GM12878 (cell line): Measurements from ENCODE around the gene NUDT13. TPM values are rescaled to one million over a fixed set of nuclear protein-coding genes. Genes with fewer than 3 reads are reported as not detected.
A peak's percentile ranks its signal among the peaks of the same experiment; 100 is the strongest.

Experiments
- ATF7 ChIP-seq: fragments of 450-650 bp; IDR thresholded peaks from 2 replicates; pipeline ENCODE4 v1.6.1; 2016; ENCODE audit warnings: low read depth, mild to moderate bottlenecking
- ESRRA ChIP-seq: IDR thresholded peaks from 2 replicates; pipeline ENCODE4 v1.6.1; 2012; ENCODE audit warnings: mild to moderate bottlenecking, low read length, improper control_type of control experiment
- MEF2A ChIP-seq: IDR thresholded peaks from 2 replicates; pipeline ENCODE4 v1.6.1; 2011; ENCODE audit warnings: low read depth, mild to moderate bottlenecking, low read length, moderate library complexity; ENCODE audit not compliant: insufficient read depth
- MEF2B ChIP-seq: fragments of 450-650 bp; IDR thresholded peaks from 2 replicates; pipeline ENCODE4 v1.6.1; 2018; ENCODE audit warnings: mild to moderate bottlenecking, moderate library complexity; ENCODE audit not compliant: partially characterized antibody, poor library complexity, severe bottlenecking
- MTA3 ChIP-seq: IDR thresholded peaks from 2 replicates; pipeline ENCODE4 v1.6.1; 2012; ENCODE audit warnings: low read length, inconsistent platforms, borderline replicate concordance
- MYB ChIP-seq: fragments of 150-350 bp; IDR thresholded peaks from 2 replicates; pipeline ENCODE4 v1.6.1; 2014; ENCODE audit warnings: mild to moderate bottlenecking, low read depth, low read length, borderline replicate concordance
- NR2F1 ChIP-seq: fragments of 450-650 bp; conservative IDR thresholded peaks from 2 replicates; pipeline ENCODE4 v1.6.1; 2017; ENCODE audit warnings: mild to moderate bottlenecking
- POLR2A ChIP-seq: IDR thresholded peaks from 2 replicates; pipeline ENCODE4 v1.6.1; 2011; ENCODE audit warnings: low read depth, mild to moderate bottlenecking, low read length
- SMAD5 ChIP-seq: IDR thresholded peaks from 2 replicates; pipeline ENCODE4 v1.6.1; 2016; ENCODE audit warnings: antibody characterized with exemption, low read depth
- TARDBP ChIP-seq: IDR thresholded peaks from 2 replicates; pipeline ENCODE4 v1.6.1; 2016; ENCODE audit warnings: borderline replicate concordance
- WRNIP1 ChIP-seq: IDR thresholded peaks from 2 replicates; pipeline ENCODE4 v1.6.1; 2011; ENCODE audit warnings: low read depth, low read length, improper control_type of control experiment, borderline replicate concordance
- YY1 ChIP-seq: IDR thresholded peaks from 2 replicates; pipeline ENCODE4 v1.6.1; 2011; ENCODE audit warnings: low read depth, mild to moderate bottlenecking, low read length
- ZNF384 ChIP-seq: IDR thresholded peaks from 2 replicates; pipeline ENCODE4 v1.6.1; 2012; ENCODE audit warnings: low read depth, mild to moderate bottlenecking, low read length, improper control_type of control experiment, borderline replicate concordance
- polyA plus RNA-seq, 11 experiments: library from polyadenylated mRNA; depleted of rRNA in 4 of 11; unstranded in 6 of 11; stranded (reverse) in 5 of 11; fragments of >200 nt; fragmentation: Nextera tagmentation in 4 of 11; fragmentation: Illumina TruSeq in 1 of 11; extraction: Ambion mirVana in 4 of 11; extraction: Trizol in 1 of 11; gene quantifications; 1 replicate in 1 of 11; 2 replicates in 10 of 11; pipeline versions ENCODE4 v1.2.1 to v1.2.3, GENCODE V29; 2011 to 2016; ENCODE audit warnings: inconsistent platforms in 2 of 11, missing spikeins in 2 of 11, low read depth in 1 of 11
- total RNA-seq, 4 experiments: library from RNA; depleted of rRNA in 3 of 4; stranded (reverse); fragments of >200 nt in 3 of 4; fragmentation: Illumina TruSeq in 1 of 4; extraction: Trizol in 1 of 4; gene quantifications; 2 replicates each; pipeline versions ENCODE4 v1.2.1 to v1.2.3, GENCODE V29; 2013 to 2021
- TF ChIP-seq, protein P1 (sequence below): IDR thresholded peaks from 2 replicates; pipeline ENCODE4 v1.6.1; 2011; ENCODE audit warnings: low read depth, low read length, improper control_type of control experiment, borderline replicate concordance
- TF ChIP-seq, protein P2 (sequence below): fragments of 450-650 bp; IDR thresholded peaks from 2 replicates; pipeline ENCODE4 v1.6.1; 2018; ENCODE audit warnings: mild to moderate bottlenecking, low read depth, moderate library complexity; ENCODE audit not compliant: partially characterized antibody
- TF ChIP-seq, protein P3 (sequence below): fragments of 450-650 bp; IDR thresholded peaks from 2 replicates; pipeline ENCODE4 v1.6.1; 2017; ENCODE audit warnings: mild to moderate bottlenecking, low read depth, inconsistent platforms; ENCODE audit not compliant: poor library complexity, severe bottlenecking
- TF ChIP-seq, protein P4 (sequence below): fragments of 450-650 bp; IDR thresholded peaks from 2 replicates; pipeline ENCODE4 v1.6.1; 2017; ENCODE audit warnings: borderline replicate concordance
- TF ChIP-seq, protein P5 (sequence below): IDR thresholded peaks from 2 replicates; pipeline ENCODE4 v1.6.1; 2011; ENCODE audit warnings: mild to moderate bottlenecking, low read depth, low read length, moderate library complexity; ENCODE audit not compliant: insufficient replicate concordance
- TF ChIP-seq, protein P6 (sequence below): fragments of 450-650 bp; IDR thresholded peaks from 2 replicates; pipeline ENCODE4 v1.6.1; 2014; ENCODE audit warnings: mild to moderate bottlenecking

NUDT13 gene
- total and polyA plus RNA-seq, 10 of the 15 experiments (the other 5 are each of a cell fraction or from before 2014, with no cell fraction given) = 0.72 to 6.1 (median 1.9) TPM

DNA sequence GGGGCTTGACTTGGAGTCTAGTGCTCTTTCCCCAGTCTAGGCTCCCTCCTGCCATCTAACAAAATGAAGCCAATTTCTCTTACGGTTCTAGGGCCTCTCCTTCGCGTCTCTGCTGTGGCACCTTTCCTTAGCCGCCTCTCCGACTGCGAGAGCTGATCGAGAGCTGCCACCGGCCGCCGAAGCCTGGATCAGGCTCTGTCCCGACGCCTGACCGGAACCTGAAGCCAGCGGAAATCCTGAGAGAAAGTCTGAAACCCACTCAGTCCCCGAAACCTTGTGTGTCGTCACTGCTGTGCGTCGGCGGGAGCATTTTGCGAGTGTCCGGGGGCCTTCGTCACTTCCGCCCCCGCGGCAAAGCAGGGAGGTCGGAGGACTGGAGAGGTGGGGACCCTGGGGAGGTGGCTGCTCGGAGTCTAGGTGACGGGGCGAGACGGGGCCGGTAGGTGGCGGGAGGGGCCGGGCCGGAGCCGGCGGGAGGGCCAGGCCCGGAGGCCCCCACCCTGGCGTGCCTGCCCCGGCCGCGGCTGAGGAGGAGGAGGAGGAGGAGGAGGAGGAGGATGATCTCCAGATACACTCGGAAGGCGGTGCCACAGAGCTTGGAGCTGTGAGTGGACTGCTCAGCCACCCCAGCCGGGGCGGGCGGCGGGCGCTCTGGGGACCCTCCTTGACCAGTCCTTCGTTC lies 57.7 kb downstream of the NUDT13 start, which contains the start of the genes ECD and FAM149B1 (continued):
- TF ChIP-seq, protein P1, sequence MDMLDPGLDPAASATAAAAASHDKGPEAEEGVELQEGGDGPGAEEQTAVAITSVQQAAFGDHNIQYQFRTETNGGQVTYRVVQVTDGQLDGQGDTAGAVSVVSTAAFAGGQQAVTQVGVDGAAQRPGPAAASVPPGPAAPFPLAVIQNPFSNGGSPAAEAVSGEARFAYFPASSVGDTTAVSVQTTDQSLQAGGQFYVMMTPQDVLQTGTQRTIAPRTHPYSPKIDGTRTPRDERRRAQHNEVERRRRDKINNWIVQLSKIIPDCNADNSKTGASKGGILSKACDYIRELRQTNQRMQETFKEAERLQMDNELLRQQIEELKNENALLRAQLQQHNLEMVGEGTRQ = no peak
- TF ChIP-seq, protein P2, sequence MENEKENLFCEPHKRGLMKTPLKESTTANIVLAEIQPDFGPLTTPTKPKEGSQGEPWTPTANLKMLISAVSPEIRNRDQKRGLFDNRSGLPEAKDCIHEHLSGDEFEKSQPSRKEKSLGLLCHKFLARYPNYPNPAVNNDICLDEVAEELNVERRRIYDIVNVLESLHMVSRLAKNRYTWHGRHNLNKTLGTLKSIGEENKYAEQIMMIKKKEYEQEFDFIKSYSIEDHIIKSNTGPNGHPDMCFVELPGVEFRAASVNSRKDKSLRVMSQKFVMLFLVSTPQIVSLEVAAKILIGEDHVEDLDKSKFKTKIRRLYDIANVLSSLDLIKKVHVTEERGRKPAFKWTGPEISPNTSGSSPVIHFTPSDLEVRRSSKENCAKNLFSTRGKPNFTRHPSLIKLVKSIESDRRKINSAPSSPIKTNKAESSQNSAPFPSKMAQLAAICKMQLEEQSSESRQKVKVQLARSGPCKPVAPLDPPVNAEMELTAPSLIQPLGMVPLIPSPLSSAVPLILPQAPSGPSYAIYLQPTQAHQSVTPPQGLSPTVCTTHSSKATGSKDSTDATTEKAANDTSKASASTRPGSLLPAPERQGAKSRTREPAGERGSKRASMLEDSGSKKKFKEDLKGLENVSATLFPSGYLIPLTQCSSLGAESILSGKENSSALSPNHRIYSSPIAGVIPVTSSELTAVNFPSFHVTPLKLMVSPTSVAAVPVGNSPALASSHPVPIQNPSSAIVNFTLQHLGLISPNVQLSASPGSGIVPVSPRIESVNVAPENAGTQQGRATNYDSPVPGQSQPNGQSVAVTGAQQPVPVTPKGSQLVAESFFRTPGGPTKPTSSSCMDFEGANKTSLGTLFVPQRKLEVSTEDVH = peak; percentile 91
- TF ChIP-seq MEF2B = peak; percentile 46
- 0 out of 2 replicates have a peak, but pooled peaks have one; percentile 13 for TF ChIP-seq ZNF384
- no peak for TF ChIP-seq WRNIP1
- TF ChIP-seq, protein P3, sequence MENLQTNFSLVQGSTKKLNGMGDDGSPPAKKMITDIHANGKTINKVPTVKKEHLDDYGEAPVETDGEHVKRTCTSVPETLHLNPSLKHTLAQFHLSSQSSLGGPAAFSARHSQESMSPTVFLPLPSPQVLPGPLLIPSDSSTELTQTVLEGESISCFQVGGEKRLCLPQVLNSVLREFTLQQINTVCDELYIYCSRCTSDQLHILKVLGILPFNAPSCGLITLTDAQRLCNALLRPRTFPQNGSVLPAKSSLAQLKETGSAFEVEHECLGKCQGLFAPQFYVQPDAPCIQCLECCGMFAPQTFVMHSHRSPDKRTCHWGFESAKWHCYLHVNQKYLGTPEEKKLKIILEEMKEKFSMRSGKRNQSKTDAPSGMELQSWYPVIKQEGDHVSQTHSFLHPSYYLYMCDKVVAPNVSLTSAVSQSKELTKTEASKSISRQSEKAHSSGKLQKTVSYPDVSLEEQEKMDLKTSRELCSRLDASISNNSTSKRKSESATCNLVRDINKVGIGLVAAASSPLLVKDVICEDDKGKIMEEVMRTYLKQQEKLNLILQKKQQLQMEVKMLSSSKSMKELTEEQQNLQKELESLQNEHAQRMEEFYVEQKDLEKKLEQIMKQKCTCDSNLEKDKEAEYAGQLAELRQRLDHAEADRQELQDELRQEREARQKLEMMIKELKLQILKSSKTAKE = peak; percentile 65
- peak; percentile 47; the same call in 1 of the 2 replicates for TF ChIP-seq NR2F1
- no peak for TF ChIP-seq MYB
- peak; percentile 47; the same call in 1 of the 2 replicates for TF ChIP-seq ESRRA
- TF ChIP-seq YY1 = peak; percentile 77
- TF ChIP-seq, protein P4, sequence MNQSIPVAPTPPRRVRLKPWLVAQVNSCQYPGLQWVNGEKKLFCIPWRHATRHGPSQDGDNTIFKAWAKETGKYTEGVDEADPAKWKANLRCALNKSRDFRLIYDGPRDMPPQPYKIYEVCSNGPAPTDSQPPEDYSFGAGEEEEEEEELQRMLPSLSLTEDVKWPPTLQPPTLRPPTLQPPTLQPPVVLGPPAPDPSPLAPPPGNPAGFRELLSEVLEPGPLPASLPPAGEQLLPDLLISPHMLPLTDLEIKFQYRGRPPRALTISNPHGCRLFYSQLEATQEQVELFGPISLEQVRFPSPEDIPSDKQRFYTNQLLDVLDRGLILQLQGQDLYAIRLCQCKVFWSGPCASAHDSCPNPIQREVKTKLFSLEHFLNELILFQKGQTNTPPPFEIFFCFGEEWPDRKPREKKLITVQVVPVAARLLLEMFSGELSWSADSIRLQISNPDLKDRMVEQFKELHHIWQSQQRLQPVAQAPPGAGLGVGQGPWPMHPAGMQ = no peak
- TF ChIP-seq MEF2A = peak; percentile 64
- TF ChIP-seq SMAD5 = peak; percentile 89
- peak; percentile 96 for TF ChIP-seq POLR2A
- TF ChIP-seq TARDBP = 0 out of 2 replicates have a peak, but pooled peaks have one; percentile 59
- TF ChIP-seq MTA3 = no peak
- TF ChIP-seq, protein P5, sequence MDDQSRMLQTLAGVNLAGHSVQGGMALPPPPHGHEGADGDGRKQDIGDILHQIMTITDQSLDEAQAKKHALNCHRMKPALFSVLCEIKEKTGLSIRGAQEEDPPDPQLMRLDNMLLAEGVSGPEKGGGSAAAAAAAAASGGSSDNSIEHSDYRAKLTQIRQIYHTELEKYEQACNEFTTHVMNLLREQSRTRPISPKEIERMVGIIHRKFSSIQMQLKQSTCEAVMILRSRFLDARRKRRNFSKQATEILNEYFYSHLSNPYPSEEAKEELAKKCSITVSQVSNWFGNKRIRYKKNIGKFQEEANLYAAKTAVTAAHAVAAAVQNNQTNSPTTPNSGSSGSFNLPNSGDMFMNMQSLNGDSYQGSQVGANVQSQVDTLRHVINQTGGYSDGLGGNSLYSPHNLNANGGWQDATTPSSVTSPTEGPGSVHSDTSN = peak; percentile 1
- TF ChIP-seq ATF7 = peak; percentile 76
- TF ChIP-seq, protein P6, sequence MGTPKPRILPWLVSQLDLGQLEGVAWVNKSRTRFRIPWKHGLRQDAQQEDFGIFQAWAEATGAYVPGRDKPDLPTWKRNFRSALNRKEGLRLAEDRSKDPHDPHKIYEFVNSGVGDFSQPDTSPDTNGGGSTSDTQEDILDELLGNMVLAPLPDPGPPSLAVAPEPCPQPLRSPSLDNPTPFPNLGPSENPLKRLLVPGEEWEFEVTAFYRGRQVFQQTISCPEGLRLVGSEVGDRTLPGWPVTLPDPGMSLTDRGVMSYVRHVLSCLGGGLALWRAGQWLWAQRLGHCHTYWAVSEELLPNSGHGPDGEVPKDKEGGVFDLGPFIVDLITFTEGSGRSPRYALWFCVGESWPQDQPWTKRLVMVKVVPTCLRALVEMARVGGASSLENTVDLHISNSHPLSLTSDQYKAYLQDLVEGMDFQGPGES = no peak
